ENCODE results near the gene IWS1. TPM values are rescaled to one million over a fixed set of nuclear protein-coding genes. Genes with fewer than 3 reads are reported as not detected.
A peak's percentile ranks its signal among the peaks of the same experiment; 100 is the strongest.

The IWS1 gene
- total RNA-seq, 2 experiments from 2014 or later, result 52.5 to 58.7 TPM

DNA sequence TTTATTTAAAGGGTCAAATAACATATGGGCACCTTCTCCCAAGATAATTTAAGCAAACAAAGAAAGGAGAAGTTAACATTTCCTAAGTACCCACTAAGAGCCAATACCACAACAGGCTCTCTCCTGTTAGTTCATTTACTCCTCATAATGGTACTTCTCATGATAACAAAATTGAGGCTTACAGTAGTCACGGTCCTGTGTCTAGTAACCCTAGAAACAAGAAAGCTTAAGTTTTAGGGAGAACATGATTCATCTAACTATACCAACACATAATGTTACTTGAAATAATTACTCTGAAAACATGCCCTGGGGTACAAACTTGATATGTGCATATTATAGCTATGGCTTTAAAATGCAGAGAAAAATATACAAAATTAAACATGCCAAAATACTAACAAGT lies 19.8 kb downstream of the IWS1 start:
- Mint-ChIP-seq H3K27me3 (no peaks in the 10 kb centered on the region), H3K36me3 (peaks cover 30% of the 10 kb centered on the region), H3K27ac (no peak overlapping the region), H3K9me3 (no peaks in the 10 kb centered on the region), H3K4me1 (peaks cover 42% of the 10 kb centered on the region), H3K4me3 (no peak overlapping the region)
- DNase-seq, result no peak

DNA sequence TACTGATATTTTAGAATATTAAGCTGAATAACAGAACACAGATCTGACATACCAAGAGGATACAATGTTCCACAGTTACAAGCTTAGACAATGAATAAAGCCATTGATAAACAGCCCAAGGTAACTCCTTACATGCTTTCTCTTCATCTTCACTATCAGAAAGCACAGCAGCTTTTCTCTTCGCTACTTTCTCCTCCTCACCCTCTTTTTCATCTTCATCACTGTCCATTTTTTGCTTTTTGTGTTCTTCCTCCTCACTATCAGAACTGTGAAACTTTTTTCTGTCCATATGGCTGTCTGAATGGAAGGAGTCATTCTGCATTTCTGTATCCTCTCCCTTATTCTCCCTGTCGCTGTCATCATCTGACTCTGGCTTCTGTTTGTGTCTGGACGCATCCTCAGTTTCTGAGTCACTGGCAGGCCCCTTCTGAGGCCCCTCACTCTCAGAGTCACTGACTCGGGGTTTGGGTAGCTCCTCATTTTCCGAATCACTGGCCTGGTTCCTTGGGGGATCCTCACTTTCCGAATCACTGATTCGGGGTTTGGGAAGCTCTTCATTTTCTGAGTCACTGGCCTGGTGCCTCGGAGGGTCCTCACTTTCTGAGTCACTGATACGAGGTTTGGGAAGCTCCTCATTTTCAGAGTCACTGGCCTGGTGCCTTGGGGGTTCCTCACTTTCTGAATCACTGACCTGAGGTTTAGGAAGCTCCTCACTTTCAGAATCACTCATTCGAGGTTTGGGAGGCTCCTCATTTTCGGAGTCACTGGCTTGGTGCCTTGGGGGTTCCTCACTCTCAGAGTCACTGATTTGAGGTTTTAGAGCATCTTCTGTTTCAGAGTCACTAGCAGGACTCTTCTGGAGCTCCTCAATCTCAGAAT lies 21.5 kb downstream of the IWS1 start:
- H3K9me3 Mint-ChIP-seq, result no peaks in the 10 kb centered on the region
- no peak overlapping the region for H3K4me3 Mint-ChIP-seq
- peaks cover 27% of the 10 kb centered on the region for H3K4me1 Mint-ChIP-seq
- no peak for DNase-seq
- no peaks in the 10 kb centered on the region for H3K27me3 Mint-ChIP-seq
- peaks cover 34% of the 10 kb centered on the region for H3K36me3 Mint-ChIP-seq
- no peak overlapping the region for H3K27ac Mint-ChIP-seq

DNA sequence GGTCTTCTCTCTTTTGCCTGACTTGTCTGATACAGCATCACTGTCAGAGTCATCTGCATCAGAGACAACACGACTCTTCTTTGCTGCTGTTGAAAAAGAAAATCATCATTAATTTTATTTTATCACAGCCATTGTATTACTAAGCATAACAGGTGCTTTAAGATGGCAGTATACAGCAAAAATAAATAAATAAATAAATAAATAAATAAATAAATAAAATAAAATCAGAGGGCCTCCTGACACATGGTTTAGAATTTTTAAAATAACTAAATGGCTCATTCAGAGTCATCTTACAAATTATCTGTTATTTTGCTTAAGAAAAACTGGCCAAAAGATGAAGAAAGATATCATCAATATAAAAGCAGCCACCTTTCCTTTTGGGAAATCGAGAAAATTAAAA lies 22.8 kb downstream of the IWS1 start:
- no peaks in the 10 kb centered on the region for H3K9me3 Mint-ChIP-seq
- H3K27ac Mint-ChIP-seq, result no peak overlapping the region
- H3K4me1 Mint-ChIP-seq, result peaks cover 19% of the 10 kb centered on the region
- no peak for DNase-seq
- H3K36me3 Mint-ChIP-seq, result peaks cover 32% of the 10 kb centered on the region
- H3K4me3 Mint-ChIP-seq, result no peak overlapping the region
- H3K27me3 Mint-ChIP-seq, result no peaks in the 10 kb centered on the region

DNA sequence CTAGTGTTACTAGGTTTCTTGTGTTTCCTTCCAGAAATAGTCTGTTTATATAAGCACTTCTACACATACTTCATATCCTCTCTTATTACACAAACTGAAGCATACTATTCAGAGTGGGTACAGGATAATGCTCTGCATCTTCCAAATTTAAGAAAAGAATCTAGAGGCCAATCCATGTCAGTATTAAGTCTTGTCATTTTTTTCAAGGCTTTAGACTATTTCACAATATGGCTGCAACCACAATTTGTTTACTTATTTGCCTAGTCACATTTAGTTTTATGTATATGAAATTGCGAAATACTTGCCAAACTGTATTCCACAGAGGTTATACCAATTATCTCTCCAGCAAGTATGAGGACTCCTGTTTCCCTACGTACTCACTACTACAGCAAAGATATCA lies 27.9 kb downstream of the IWS1 start:
- no peak for DNase-seq
- Mint-ChIP-seq H3K9me3 (no peaks in the 10 kb centered on the region), H3K27ac (no peak overlapping the region), H3K27me3 (no peaks in the 10 kb centered on the region), H3K36me3 (peaks cover 30% of the 10 kb centered on the region), H3K4me3 (no peak overlapping the region), H3K4me1 (peaks cover 17% of the 10 kb centered on the region)

GRCh38 chr2:127490283-127490682 lies 36.0 kb downstream of the IWS1 start:
- Mint-ChIP-seq H3K9me3 (no peaks in the 10 kb centered on the region), H3K4me1 (peaks cover 26% of the 10 kb centered on the region), H3K27ac (no peak overlapping the region), H3K36me3 (peaks cover 24% of the 10 kb centered on the region), H3K4me3 (no peak overlapping the region), H3K27me3 (no peaks in the 10 kb centered on the region)
- no peak for DNase-seq

DNA sequence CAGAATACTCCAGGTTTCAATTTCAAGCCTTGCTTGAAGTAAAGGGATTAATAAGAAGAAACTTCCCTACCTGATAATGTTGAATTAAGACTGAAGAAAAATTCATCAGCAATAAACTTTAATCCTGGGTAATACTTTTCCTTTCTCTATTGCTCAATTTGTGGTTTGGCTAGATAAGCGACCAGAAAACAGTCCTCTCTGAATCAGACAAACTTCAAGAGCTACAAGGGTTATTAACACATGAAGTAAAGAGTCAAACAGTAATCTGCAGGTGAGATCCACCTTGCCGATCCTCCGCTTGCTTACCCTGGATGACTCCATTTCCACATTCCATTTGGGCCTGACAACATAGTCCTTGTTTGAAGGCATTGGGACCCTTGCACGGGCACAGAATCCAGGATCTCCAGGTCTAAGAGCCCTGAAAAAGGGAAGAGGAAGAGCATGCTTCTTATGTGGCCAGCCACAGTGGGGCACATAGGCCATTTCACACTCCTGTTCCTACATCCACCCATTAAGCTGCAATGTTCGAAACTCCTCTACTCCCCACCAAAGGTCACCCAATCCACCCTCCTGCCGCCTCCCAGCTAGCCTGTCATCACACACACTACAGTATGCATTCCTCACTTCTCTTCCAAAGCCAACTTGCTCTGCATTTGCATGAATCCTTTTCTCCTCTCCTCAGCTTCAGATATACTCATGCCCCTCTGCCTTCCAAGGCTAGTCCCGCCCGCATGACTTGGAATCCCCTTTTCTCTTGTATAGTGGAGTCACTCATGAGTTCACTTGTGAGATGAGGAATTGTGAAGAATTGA lies 39.8 kb downstream of the IWS1 start:
- H3K27ac Mint-ChIP-seq, result peak overlapping the region; percentile 32
- DNase-seq, result no peak
- H3K4me1 Mint-ChIP-seq, result peaks cover 27% of the 10 kb centered on the region
- H3K9me3 Mint-ChIP-seq, result no peaks in the 10 kb centered on the region
- no peak overlapping the region for H3K4me3 Mint-ChIP-seq
- H3K27me3 Mint-ChIP-seq, result no peaks in the 10 kb centered on the region
- H3K36me3 Mint-ChIP-seq, result peaks cover 29% of the 10 kb centered on the region

DNA sequence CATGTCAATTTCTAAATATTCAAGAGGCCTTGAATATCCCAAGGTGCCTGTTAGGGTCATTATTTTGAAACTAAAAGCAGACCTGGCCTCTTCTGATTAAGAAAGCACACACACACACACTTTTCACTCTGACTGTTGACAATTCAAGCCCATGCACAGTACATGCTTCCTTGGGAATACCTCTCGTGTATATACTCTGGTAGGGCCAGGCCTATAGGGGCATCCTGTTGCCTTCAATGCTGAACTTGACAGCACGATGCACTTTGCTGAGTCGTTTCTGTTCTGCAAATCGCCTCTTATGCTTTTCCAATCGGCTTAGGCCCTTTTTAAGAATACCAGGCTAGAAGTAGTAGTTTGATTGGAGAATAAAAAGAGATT lies 40.6 kb downstream of the IWS1 start:
- no peak for DNase-seq
- H3K27ac Mint-ChIP-seq, result peak overlapping the region; percentile 65
- no peak overlapping the region for H3K4me3 Mint-ChIP-seq
- H3K4me1 Mint-ChIP-seq, result peaks cover 27% of the 10 kb centered on the region
- no peaks in the 10 kb centered on the region for H3K9me3 Mint-ChIP-seq
- peaks cover 29% of the 10 kb centered on the region for H3K36me3 Mint-ChIP-seq
- H3K27me3 Mint-ChIP-seq, result no peaks in the 10 kb centered on the region

DNA sequence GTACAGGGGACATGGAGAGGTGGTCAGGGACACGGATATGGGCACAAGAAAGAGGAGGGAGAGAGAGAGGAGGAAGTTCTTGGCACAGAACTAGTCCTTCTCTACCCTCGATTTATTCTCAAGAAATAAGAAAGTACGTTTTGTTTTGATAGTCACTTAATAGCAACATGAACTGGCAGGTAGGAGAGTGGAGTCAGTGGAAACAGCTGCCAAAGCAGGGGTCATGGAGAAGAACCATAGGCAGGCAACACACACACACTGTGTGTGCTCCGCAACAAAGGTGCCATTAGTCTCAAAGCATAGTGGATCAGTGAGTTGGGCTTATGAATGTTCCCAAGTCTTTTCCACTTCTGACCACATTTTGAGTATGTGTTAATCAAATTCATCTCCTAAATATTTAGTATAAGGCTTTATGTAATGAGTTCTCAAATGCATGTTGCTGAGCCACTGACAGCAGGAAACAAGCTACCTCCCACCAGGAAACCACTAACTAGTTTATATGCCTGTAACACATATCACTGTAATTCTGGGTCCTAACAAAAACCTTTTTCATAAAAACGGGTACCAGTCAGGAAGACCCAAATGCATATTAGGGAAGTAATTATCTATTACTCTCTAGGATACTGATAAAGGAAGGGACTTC lies 41.1 kb downstream of the IWS1 start:
- Mint-ChIP-seq H3K4me1 (peaks cover 27% of the 10 kb centered on the region), H3K27me3 (no peaks in the 10 kb centered on the region)

DNA sequence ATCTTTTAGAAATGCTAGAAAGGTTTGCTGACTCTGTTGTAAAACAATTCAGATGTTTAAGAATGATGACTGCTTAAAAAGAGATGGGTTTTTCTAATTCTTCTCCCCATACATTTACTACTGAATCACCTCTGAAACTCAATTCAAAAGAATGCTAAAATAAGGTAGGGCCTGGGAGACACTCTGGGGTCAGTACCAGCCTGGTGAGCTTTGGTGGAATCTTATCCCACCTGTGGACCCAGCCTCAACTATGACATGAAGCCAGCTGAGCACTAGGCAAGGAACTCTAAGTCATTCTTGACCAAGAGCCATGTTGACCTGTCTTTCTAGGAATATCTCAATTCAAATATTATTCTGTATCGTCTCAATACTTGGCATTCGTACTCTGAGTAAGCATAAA lies 44.3 kb downstream of the IWS1 start:
- Mint-ChIP-seq H3K9me3 (no peaks in the 10 kb centered on the region), H3K27me3 (no peaks in the 10 kb centered on the region), H3K36me3 (peaks cover 18% of the 10 kb centered on the region), H3K27ac (peak overlapping the region; percentile 44), H3K4me1 (peaks cover 17% of the 10 kb centered on the region), H3K4me3 (no peak overlapping the region)
- no peak for DNase-seq

More for the DNA sequence above, 41.1 kb downstream of the IWS1 start:
- peak overlapping the region; percentile 54 for H3K27ac Mint-ChIP-seq
- no peaks in the 10 kb centered on the region for H3K9me3 Mint-ChIP-seq
- no peak for DNase-seq
- H3K4me3 Mint-ChIP-seq, result no peak overlapping the region
- H3K36me3 Mint-ChIP-seq, result peaks cover 29% of the 10 kb centered on the region

DNA sequence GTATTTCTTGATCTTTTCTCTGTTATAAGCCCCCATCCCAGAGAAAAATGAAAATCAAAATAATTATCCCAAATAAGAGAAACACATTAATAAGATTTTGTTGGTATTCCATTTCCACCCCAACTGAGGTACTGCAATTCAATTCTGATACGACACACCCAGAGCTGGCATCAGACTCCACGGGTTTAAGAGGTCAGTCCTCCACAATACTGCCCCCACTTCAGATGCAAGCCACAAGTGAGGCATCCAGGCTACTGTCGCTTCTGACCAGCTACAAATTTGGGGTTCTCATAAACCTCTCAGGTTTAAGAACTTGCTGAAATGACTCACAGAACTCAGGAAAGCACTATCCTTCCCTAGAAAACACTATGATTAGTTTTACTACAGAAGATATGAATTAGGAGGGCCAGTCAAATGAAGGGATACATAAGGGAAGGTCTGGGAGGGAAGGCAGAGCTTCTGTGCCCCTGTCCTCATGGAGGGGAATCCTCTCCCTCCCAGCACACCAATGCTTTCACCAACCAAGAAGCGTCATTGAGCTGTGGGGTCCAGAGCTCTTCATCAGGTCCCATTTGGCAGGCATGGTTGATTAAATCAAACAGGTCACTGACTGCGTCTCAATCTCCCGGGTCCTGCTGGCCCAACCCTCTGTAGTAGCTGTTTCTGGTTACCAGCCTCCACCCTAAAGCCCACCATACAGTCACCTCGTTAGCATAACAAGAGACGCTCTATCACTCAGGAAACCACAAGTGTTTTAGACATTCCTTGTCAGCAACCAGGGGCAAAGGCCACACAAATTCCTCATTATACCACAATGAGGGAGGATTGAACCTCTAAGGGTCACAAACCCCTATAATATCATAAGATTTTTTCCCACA lies 46.2 kb downstream of the IWS1 start:
- H3K27me3 Mint-ChIP-seq, result no peaks in the 10 kb centered on the region
- H3K27ac Mint-ChIP-seq, result no peak overlapping the region
- peaks cover 10% of the 10 kb centered on the region for H3K9me3 Mint-ChIP-seq
- no peaks in the 10 kb centered on the region for H3K4me1 Mint-ChIP-seq
- no peak for DNase-seq
- H3K36me3 Mint-ChIP-seq, result peaks cover 34% of the 10 kb centered on the region
- no peak overlapping the region for H3K4me3 Mint-ChIP-seq

DNA sequence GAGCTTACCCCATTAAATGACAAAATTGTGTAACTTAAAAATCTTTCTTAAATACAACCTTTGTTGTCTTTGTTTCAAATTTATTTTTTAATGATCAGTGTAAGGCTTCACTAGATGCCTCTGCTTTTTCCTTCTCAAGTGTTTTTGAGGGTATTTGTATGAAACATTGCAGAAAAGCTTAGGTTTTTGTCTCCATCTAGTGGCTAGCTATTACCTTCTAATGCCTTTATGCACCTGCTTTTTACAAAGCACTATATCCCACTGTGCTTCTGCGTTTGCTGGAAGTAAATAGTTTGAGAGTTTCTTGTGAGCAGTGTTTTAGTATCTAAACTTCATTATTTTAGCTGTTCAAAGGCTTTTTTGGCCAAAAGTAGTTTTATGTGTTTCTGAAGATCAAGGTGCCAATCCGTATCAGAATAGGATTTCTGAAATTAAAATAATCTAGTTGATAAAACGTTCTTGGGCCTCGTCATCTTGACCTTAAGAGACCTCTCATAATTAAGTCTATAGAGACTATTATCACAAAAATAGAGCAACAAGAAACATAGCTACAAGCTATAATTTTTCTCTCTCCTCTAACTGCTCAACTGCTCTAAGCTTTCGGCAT lies 47.0 kb downstream of the IWS1 start:
- DNase-seq, result no peak
- no peaks in the 10 kb centered on the region for H3K4me1 Mint-ChIP-seq
- no peak overlapping the region for H3K27ac Mint-ChIP-seq
- H3K27me3 Mint-ChIP-seq, result no peaks in the 10 kb centered on the region
- H3K9me3 Mint-ChIP-seq, result peaks cover 10% of the 10 kb centered on the region
- no peak overlapping the region for H3K4me3 Mint-ChIP-seq
- peaks cover 33% of the 10 kb centered on the region for H3K36me3 Mint-ChIP-seq

DNA sequence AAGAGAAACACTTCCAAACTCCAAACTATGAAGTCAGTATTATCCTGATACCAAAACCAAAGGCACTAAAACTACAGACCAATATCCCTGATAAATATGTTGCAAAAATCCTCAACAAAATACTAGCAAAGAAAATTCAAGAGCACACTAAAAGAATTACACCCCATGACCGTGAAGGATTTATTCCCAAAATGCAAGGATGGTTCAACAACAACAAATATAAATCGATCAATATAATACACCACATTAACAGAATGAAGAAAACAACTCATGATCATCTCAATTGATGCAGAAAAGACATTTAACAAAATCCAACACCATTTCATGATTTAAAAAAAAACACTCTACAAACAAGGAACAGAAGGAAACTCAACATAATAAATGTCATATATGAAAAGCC lies 50.5 kb downstream of the IWS1 start:
- Mint-ChIP-seq H3K27ac (no peak overlapping the region), H3K4me3 (no peak overlapping the region), H3K4me1 (no peaks in the 10 kb centered on the region), H3K9me3 (peaks cover 10% of the 10 kb centered on the region), H3K36me3 (peaks cover 25% of the 10 kb centered on the region), H3K27me3 (no peaks in the 10 kb centered on the region)
- no peak for DNase-seq

DNA sequence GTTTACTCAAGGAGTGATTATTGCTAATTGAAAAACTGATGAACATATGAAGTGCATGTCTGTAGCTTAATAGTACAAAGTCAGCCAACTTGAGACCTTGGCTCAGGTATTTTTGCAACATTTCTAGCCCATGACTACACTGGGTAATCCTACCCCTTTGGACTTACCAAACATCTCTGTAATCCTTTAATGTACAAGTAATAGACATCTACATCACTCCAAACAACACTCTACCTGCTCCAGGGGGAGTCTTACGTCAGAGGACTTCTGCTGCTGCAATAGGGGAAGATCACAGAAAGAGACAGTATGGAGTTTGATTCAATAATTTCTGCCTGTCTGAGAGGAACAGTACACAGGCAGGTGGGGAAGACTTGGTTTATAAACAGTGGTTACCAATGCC lies 54.0 kb downstream of the IWS1 start:
- Mint-ChIP-seq H3K27ac (no peak overlapping the region), H3K4me1 (no peaks in the 10 kb centered on the region), H3K27me3 (no peaks in the 10 kb centered on the region), H3K4me3 (no peak overlapping the region), H3K36me3 (peaks cover 31% of the 10 kb centered on the region), H3K9me3 (peaks cover 10% of the 10 kb centered on the region)
- no peak for DNase-seq

GRCh38 chr2:127471286-127471988 lies 54.9 kb downstream of the IWS1 start:
- no peak overlapping the region for H3K4me3 Mint-ChIP-seq
- H3K4me1 Mint-ChIP-seq, result no peaks in the 10 kb centered on the region
- H3K27me3 Mint-ChIP-seq, result no peaks in the 10 kb centered on the region
- no peak overlapping the region for H3K27ac Mint-ChIP-seq
- H3K36me3 Mint-ChIP-seq, result peaks cover 26% of the 10 kb centered on the region
- no peak for DNase-seq
- H3K9me3 Mint-ChIP-seq, result peaks cover 10% of the 10 kb centered on the region

All from activated naive CD8-positive, alpha-beta T cell treated with anti-CD3 and anti-CD28 coated beads for 36 hours (primary cell).